HepG2 (cell line): ENCODE results near the gene RPL5. TPM values are rescaled to one million over a fixed set of nuclear protein-coding genes. Genes with fewer than 3 reads are reported as not detected.

Source experiments
- ARID2 ChIP-seq: sonication (generic); formaldehyde crosslinking; IDR thresholded peaks from 2 replicates; pipeline ENCODE4 v1.8.1; 2022; ENCODE audit warnings: mild to moderate bottlenecking, missing genetic modification reagents, borderline replicate concordance
- ARID5B ChIP-seq: IDR thresholded peaks from 2 replicates; pipeline ENCODE4 v1.4.0; 2020; ENCODE audit warnings: mild to moderate bottlenecking, missing genetic modification reagents
- CREM ChIP-seq, 2 experiments: sonication (generic) in 1 of 2; formaldehyde crosslinking in 1 of 2; IDR thresholded peaks; 2 replicates each; pipeline versions ENCODE4 v1.4.0 to v1.6.1; 2016 to 2020; ENCODE audit warnings: antibody characterized with exemption in 1 of 2, mild to moderate bottlenecking in 1 of 2, missing genetic modification reagents in 1 of 2
- KLF13 ChIP-seq: sonication (generic); formaldehyde crosslinking; IDR thresholded peaks from 2 replicates; pipeline ENCODE4 v1.4.0; 2020; ENCODE audit warnings: mild to moderate bottlenecking, missing genetic modification reagents
- MAFF ChIP-seq: IDR thresholded peaks from 2 replicates; pipeline ENCODE4 v1.6.1; 2011; ENCODE audit warnings: low read depth, low read length, improper control_type of control experiment
- MIER3 ChIP-seq: IDR thresholded peaks from 2 replicates; pipeline ENCODE4 v1.6.1; 2016; ENCODE audit warnings: missing compliant biosample characterization, borderline replicate concordance
- NR3C1 ChIP-seq: sonication (generic); formaldehyde crosslinking; IDR thresholded peaks from 2 replicates; pipeline ENCODE4 v1.4.0; 2020; ENCODE audit warnings: missing genetic modification reagents
- PAX8 ChIP-seq: sonication (generic); formaldehyde crosslinking; IDR thresholded peaks from 2 replicates; pipeline ENCODE4 v1.8.0; 2022; ENCODE audit warnings: mild to moderate bottlenecking, missing genetic modification reagents, borderline replicate concordance
- RBM22 ChIP-seq: fragments of 200-400 bp; formaldehyde crosslinking; optimal IDR thresholded peaks from 2 replicates; pipeline ENCODE3; 2017; ENCODE audit warnings: mild to moderate bottlenecking, low read length, moderate library complexity
- SAP130 ChIP-seq: IDR thresholded peaks from 2 replicates; pipeline ENCODE4 v1.6.1; 2016; ENCODE audit warnings: low read depth
- SCMH1 ChIP-seq: sonication (generic); formaldehyde crosslinking; IDR thresholded peaks from 2 replicates; pipeline ENCODE4 v1.9.0; 2021; ENCODE audit warnings: missing genetic modification reagents, mild to moderate bottlenecking, borderline replicate concordance
- SIX4 ChIP-seq: sonication (generic); formaldehyde crosslinking; IDR thresholded peaks from 2 replicates; pipeline ENCODE4 v1.4.0; 2020; ENCODE audit warnings: missing genetic modification reagents
- ZNF143 ChIP-seq: sonication (generic); formaldehyde crosslinking; IDR thresholded peaks from 2 replicates; pipeline ENCODE4 v1.4.0; 2020; ENCODE audit warnings: missing genetic modification reagents
- ZNF296 ChIP-seq: sonication (generic); formaldehyde crosslinking; conservative IDR thresholded peaks from 2 replicates; pipeline ENCODE4 v1.5.0; 2020; ENCODE audit warnings: mild to moderate bottlenecking, missing genetic modification reagents
- ZNF3 ChIP-seq: IDR thresholded peaks from 2 replicates; pipeline ENCODE4 v1.7.0; 2017; ENCODE audit warnings: inconsistent platforms
- ZNF430 ChIP-seq: sonication (generic); formaldehyde crosslinking; IDR thresholded peaks from 2 replicates; pipeline ENCODE4 v1.9.0; 2021; ENCODE audit warnings: mild to moderate bottlenecking, missing genetic modification reagents
- ZNF878 ChIP-seq: sonication (generic); formaldehyde crosslinking; IDR thresholded peaks from 2 replicates; pipeline ENCODE4 v1.8.1; 2023; ENCODE audit warnings: mild to moderate bottlenecking, missing genetic modification reagents, moderate library complexity
- polyA plus RNA-seq, 8 experiments: library from polyadenylated mRNA; depleted of rRNA in 3 of 8; stranded (reverse) in 7 of 8; unstranded in 1 of 8; fragments of >200 nt; fragmentation: Illumina TruSeq in 4 of 8; extraction: Trizol in 4 of 8; gene quantifications; 2 replicates each; pipeline versions ENCODE4 v1.2.1 to v1.2.3, GENCODE V29; 2011 to 2016; ENCODE audit warnings: low read depth in 4 of 8, missing spikeins in 1 of 8, mixed read lengths in 1 of 8; ENCODE audit not compliant: insufficient read depth in 1 of 8
- total RNA-seq, 5 experiments: library from RNA; depleted of rRNA; stranded (reverse); fragments of >200 nt; fragmentation: Illumina TruSeq; extraction: Trizol; gene quantifications; 2 replicates each; pipeline ENCODE4 v1.2.3, GENCODE V29; 2016; ENCODE audit warnings: low read depth in 1 of 5
- TF ChIP-seq, protein P1 (sequence below): sonication (generic); formaldehyde crosslinking; IDR thresholded peaks from 2 replicates; pipeline ENCODE4 v1.4.0; 2020; ENCODE audit warnings: missing genetic modification reagents
- TF ChIP-seq, protein P2 (sequence below): sonication (generic); formaldehyde crosslinking; IDR thresholded peaks from 2 replicates; pipeline ENCODE4 v1.5.1; 2020; ENCODE audit warnings: mild to moderate bottlenecking, missing genetic modification reagents
- TF ChIP-seq, protein P3 (sequence below): sonication (generic); formaldehyde crosslinking; IDR thresholded peaks from 2 replicates; pipeline ENCODE4 v1.4.0; 2020; ENCODE audit warnings: low read depth, mild to moderate bottlenecking, missing genetic modification reagents

The RPL5 gene
- total and polyA plus RNA-seq, 2 of the 13 experiments (the other 11 are each of a cell fraction or from before 2014, with no cell fraction given): 2,304 to 2,520 TPM

DNA sequence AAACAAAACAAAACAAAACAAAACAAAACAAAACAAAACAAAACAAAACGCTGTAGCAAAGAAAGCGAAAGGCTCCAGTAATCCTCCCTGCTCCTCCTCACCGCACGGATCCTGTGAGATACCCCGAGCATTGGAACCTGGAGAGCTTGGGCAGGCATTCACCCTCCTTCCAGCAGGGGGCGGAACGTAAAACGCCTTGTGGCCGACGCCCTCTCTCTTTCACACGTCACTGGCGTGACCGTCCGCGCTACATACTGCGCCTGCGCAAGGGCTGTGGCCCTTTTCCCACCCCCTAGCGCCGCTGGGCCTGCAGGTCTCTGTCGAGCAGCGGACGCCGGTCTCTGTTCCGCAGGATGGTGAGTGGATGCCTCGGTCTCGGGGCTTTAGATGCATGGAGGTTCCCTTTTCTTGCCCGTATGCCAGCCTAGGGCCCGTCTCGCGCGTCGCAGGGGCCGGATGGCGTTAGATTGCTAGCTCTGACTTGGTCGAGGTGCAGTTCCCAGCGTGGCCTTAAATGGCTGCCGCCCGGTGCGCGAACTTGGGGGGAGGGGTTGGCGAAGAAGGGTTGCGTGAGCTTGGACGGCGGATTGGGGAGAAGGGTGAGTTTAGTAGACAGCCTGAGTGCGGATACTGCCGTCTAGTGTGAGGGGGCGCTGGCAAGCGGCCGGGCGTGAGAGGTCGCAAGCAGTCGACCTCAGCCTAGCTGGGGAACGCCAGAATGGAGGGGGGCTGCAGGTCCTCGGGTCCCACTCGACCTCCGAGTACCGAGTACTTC is at the start of gene RPL5 (continued):
- no peak for TF ChIP-seq ZNF296 (CRISPR knock-in tag)
- TF ChIP-seq ZNF3 (CRISPR knock-in tag): no peak
- peak; percentile 90; the same call in 1 of the 2 replicates for TF ChIP-seq PAX8 (CRISPR knock-in tag)
- TF ChIP-seq ZNF878 (CRISPR knock-in tag): no peak
- TF ChIP-seq, protein P1, sequence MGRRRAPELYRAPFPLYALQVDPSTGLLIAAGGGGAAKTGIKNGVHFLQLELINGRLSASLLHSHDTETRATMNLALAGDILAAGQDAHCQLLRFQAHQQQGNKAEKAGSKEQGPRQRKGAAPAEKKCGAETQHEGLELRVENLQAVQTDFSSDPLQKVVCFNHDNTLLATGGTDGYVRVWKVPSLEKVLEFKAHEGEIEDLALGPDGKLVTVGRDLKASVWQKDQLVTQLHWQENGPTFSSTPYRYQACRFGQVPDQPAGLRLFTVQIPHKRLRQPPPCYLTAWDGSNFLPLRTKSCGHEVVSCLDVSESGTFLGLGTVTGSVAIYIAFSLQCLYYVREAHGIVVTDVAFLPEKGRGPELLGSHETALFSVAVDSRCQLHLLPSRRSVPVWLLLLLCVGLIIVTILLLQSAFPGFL (CRISPR knock-in tag): no peak
- peak; percentile 66 for TF ChIP-seq ZNF143 (CRISPR knock-in tag)
- peak; percentile 98 for TF ChIP-seq KLF13 (CRISPR knock-in tag)
- peak; percentile 93 for TF ChIP-seq SAP130 (CRISPR knock-in tag)
- TF ChIP-seq NR3C1 (CRISPR knock-in tag): no peak
- TF ChIP-seq, protein P2, sequence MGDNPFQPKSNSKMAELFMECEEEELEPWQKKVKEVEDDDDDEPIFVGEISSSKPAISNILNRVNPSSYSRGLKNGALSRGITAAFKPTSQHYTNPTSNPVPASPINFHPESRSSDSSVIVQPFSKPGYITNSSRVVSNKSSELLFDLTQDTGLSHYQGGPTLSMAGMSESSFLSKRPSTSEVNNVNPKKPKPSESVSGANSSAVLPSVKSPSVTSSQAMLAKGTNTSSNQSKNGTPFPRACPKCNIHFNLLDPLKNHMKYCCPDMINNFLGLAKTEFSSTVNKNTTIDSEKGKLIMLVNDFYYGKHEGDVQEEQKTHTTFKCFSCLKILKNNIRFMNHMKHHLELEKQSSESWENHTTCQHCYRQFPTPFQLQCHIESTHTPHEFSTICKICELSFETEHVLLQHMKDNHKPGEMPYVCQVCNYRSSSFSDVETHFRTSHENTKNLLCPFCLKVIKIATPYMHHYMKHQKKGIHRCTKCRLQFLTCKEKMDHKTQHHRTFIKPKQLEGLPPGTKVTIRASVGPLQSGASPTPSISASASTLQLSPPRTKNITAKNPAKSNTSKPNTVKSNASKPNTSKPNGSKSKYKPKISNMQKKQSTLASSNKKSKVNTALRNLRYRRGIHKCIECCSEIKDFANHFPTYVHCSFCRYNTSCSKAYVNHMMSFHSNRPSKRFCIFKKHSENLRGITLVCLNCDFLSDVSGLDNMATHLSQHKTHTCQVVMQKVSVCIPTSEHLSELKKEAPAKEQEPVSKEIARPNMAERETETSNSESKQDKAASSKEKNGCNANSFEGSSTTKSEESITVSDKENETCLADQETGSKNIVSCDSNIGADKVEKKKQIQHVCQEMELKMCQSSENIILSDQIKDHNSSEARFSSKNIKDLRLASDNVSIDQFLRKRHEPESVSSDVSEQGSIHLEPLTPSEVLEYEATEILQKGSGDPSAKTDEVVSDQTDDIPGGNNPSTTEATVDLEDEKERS (CRISPR knock-in tag): peak; percentile 73
- TF ChIP-seq ZNF430 (CRISPR knock-in tag): peak; percentile 95
- peak; percentile 48; the same call in 1 of the 2 replicates for TF ChIP-seq SIX4
- peak; percentile 95 for TF ChIP-seq CREM (IDR thresholded peaks at IDR 0.05)
- TF ChIP-seq CREM (CRISPR knock-in tag; IDR thresholded peaks at IDR 0.05): 0 out of 2 replicates have a peak, but pooled peaks have one; percentile 50
- peak; percentile 50 for TF ChIP-seq RBM22
- TF ChIP-seq, protein P3, sequence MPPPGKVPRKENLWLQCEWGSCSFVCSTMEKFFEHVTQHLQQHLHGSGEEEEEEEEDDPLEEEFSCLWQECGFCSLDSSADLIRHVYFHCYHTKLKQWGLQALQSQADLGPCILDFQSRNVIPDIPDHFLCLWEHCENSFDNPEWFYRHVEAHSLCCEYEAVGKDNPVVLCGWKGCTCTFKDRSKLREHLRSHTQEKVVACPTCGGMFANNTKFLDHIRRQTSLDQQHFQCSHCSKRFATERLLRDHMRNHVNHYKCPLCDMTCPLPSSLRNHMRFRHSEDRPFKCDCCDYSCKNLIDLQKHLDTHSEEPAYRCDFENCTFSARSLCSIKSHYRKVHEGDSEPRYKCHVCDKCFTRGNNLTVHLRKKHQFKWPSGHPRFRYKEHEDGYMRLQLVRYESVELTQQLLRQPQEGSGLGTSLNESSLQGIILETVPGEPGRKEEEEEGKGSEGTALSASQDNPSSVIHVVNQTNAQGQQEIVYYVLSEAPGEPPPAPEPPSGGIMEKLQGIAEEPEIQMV (CRISPR knock-in tag): peak; percentile 96
- TF ChIP-seq SCMH1 (CRISPR knock-in tag): no peak
- TF ChIP-seq MAFF: no peak
- TF ChIP-seq ARID2: peak; percentile 94; the same call in 1 of the 2 replicates
- peak; percentile 94; the same call in 1 of the 2 replicates for TF ChIP-seq MIER3 (CRISPR knock-in tag)
- TF ChIP-seq ARID5B (CRISPR knock-in tag): peak; percentile 73
